ENCODE data around the gene USP33.
"Not testable (repeated sequence)": the region's sequence is repeated elsewhere in the genome, so short reads cannot be mapped to it uniquely, and the experiment has no call there.

Gene USP33

GRCh38 chr1:77682460-77683159 lies 77.0 kb downstream of the USP33 start, which contains the start of gene ZZZ3:
ZZZ3 (minus strand) TSS chr1:77682658; CDS start chr1:77633354, 49,304 bp downstream.
- H3K27ac ChIP-seq (replicated peaks) = peak within 1 kb of the TSS; percentile 95
- DNase-seq (ENCODE audit: low read depth in 1 of 2, low spot score in 1 of 2) = peak; percentile 85 to 91
- peak within 1 kb of the TSS; percentile 98 for H3K4me3 ChIP-seq (replicated peaks; ENCODE audit: insufficient read depth, low read length)
- TF ChIP-seq, protein P1, sequence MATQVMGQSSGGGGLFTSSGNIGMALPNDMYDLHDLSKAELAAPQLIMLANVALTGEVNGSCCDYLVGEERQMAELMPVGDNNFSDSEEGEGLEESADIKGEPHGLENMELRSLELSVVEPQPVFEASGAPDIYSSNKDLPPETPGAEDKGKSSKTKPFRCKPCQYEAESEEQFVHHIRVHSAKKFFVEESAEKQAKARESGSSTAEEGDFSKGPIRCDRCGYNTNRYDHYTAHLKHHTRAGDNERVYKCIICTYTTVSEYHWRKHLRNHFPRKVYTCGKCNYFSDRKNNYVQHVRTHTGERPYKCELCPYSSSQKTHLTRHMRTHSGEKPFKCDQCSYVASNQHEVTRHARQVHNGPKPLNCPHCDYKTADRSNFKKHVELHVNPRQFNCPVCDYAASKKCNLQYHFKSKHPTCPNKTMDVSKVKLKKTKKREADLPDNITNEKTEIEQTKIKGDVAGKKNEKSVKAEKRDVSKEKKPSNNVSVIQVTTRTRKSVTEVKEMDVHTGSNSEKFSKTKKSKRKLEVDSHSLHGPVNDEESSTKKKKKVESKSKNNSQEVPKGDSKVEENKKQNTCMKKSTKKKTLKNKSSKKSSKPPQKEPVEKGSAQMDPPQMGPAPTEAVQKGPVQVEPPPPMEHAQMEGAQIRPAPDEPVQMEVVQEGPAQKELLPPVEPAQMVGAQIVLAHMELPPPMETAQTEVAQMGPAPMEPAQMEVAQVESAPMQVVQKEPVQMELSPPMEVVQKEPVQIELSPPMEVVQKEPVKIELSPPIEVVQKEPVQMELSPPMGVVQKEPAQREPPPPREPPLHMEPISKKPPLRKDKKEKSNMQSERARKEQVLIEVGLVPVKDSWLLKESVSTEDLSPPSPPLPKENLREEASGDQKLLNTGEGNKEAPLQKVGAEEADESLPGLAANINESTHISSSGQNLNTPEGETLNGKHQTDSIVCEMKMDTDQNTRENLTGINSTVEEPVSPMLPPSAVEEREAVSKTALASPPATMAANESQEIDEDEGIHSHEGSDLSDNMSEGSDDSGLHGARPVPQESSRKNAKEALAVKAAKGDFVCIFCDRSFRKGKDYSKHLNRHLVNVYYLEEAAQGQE (IDR thresholded peaks at IDR 0.05; ENCODE audit: insufficient replicate concordance, low read depth) = peak; percentile 62
- TF ChIP-seq, protein P2, sequence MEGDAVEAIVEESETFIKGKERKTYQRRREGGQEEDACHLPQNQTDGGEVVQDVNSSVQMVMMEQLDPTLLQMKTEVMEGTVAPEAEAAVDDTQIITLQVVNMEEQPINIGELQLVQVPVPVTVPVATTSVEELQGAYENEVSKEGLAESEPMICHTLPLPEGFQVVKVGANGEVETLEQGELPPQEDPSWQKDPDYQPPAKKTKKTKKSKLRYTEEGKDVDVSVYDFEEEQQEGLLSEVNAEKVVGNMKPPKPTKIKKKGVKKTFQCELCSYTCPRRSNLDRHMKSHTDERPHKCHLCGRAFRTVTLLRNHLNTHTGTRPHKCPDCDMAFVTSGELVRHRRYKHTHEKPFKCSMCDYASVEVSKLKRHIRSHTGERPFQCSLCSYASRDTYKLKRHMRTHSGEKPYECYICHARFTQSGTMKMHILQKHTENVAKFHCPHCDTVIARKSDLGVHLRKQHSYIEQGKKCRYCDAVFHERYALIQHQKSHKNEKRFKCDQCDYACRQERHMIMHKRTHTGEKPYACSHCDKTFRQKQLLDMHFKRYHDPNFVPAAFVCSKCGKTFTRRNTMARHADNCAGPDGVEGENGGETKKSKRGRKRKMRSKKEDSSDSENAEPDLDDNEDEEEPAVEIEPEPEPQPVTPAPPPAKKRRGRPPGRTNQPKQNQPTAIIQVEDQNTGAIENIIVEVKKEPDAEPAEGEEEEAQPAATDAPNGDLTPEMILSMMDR (IDR thresholded peaks at IDR 0.05; ENCODE audit: insufficient read depth, low read length) = no peak
- peak; percentile 68; the same call in 1 of the 2 replicates for TF ChIP-seq POLR2AphosphoS5 (IDR thresholded peaks at IDR 0.05; ENCODE audit: low read depth)
- H3K27me3 ChIP-seq (ENCODE audit: insufficient read depth, poor library complexity, severe bottlenecking) = no peaks in the 10 kb centered on the region

DNA sequence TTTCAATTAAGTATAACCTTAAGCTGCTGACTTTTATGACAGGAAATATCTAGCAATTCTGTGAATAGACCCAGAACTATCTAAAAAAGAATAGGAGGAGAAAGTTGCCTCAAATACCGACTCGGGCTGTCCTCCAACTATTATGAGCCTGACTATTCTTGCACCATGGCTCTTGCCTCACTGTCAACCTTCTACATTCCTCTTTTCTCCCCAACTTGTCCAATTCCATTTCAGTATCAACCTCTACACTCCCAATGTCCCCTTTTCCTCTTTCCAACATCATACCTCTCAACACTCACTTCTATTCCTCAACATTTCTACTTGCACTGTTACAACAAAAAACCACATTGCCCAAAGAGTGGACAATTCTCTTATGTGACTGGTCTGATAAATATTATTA lies 79.5 kb downstream of the USP33 start:
- DNase-seq (ENCODE audit: low read depth in 1 of 2, low spot score in 1 of 2) = peak in 1 of 2 experiments; percentile 69
- peak overlapping the region; percentile 37 for H3K27ac ChIP-seq (replicated peaks)
- no peaks in the 10 kb centered on the region for H3K27me3 ChIP-seq (ENCODE audit: insufficient read depth, poor library complexity, severe bottlenecking)
- TF ChIP-seq, protein P1 (IDR thresholded peaks at IDR 0.05; ENCODE audit: insufficient replicate concordance, low read depth) = no peak
- TF ChIP-seq, protein P2 (IDR thresholded peaks at IDR 0.05; ENCODE audit: insufficient read depth, low read length) = no peak
- TF ChIP-seq SPI1 (IDR thresholded peaks at IDR 0.05; ENCODE audit: borderline replicate concordance, low read depth) (no peak), POLR2AphosphoS5 (IDR thresholded peaks at IDR 0.05; ENCODE audit: low read depth) (no peak), GABPA (IDR thresholded peaks at IDR 0.05; ENCODE audit: low read depth) (no peak)
- peak overlapping the region; percentile 2; the same call in 1 of the 2 replicates for H3K4me3 ChIP-seq (replicated peaks; ENCODE audit: insufficient read depth, low read length)

DNA sequence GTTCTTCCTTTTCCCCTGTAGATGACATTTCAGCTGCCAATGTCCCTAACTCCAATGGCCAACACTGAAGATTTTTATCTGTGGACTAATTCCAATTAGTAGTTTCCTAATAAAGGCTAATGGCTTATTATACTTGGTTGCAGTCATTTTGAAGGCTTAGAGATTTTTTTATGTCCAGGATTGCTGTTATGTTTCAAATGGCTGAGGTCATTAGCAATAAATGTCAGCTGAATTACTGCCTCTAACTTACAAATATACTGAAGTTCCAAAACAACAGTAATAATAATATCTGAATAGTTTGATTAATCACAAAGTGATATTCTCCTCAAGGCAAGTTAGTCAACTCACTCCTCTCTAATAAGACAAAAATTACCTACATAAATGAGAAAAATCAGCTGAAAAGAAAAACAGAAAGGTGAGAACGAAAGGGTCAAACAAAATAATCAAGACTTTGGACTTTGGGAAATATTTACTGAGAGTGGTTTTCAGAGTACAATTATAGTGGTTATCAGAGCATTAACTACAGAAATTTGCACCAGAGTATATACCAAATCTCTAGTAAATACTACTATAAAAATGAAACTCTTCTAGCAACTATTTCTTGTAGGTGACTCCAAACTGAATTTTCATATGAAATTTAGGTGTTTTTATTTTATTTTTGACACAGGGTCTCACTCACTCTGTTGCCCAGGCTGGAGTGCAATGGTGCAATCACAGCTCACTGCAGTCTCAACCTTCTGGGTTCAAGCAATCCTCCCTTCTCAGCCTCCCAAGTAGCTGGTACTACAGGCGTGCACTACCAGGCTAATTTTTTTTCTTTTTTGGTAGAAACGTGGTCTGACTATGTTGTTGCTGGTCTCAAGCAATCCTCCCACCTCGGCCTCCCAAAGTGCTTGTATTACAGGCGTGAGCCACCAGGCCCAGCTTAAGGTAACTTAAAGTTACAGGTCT lies 80.7 kb downstream of the USP33 start:
- DNase-seq (ENCODE audit: low read depth in 1 of 2, low spot score in 1 of 2) = no peak
- Histone ChIP-seq H3K27ac (replicated peaks) (no peak overlapping the region), H3K4me3 (replicated peaks; ENCODE audit: insufficient read depth, low read length) (no peak overlapping the region), H3K27me3 (ENCODE audit: insufficient read depth, poor library complexity, severe bottlenecking) (no peaks in the 10 kb centered on the region)
- TF ChIP-seq, protein P2 (IDR thresholded peaks at IDR 0.05; ENCODE audit: insufficient read depth, low read length) = no peak
- TF ChIP-seq SPI1 (IDR thresholded peaks at IDR 0.05; ENCODE audit: borderline replicate concordance, low read depth) (no peak), GABPA (IDR thresholded peaks at IDR 0.05; ENCODE audit: low read depth) (no peak), POLR2AphosphoS5 (IDR thresholded peaks at IDR 0.05; ENCODE audit: low read depth) (no peak)
- TF ChIP-seq, protein P1 (IDR thresholded peaks at IDR 0.05; ENCODE audit: insufficient replicate concordance, low read depth) = no peak

DNA sequence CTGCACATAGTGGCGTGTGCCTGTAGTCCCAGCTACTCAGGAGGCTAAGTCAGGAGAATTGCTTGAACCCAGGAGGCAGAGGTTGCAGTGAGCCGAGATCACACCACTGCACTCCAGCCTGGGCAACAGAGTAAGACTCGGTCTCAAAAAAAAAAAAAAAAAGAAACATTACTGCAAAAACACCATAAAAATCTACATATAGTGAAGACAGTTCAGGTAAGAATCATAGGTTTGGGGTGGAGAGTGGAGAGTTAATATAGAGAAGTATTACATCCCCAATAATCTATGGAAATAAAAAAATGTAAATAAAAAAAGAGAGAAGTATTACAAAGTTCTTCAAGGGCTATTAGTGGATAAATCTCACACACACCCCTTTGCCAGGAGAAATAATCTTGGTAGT lies 84.8 kb downstream of the USP33 start:
- H3K27ac ChIP-seq (replicated peaks); H3K27me3 ChIP-seq (ENCODE audit: insufficient read depth, poor library complexity, severe bottlenecking); DNase-seq (ENCODE audit: low read depth in 1 of 2, low spot score in 1 of 2); H3K4me3 ChIP-seq (replicated peaks; ENCODE audit: insufficient read depth, low read length): not testable (repeated sequence)

Data from HL-60 (cell line).